ENCODE data around the gene PSMB4. TPM values are rescaled to one million over a fixed set of nuclear protein-coding genes. Genes with fewer than 3 reads are reported as not detected.

The PSMB4 gene
- total RNA-seq, 1 experiment from 2014 or later: 413 TPM

DNA sequence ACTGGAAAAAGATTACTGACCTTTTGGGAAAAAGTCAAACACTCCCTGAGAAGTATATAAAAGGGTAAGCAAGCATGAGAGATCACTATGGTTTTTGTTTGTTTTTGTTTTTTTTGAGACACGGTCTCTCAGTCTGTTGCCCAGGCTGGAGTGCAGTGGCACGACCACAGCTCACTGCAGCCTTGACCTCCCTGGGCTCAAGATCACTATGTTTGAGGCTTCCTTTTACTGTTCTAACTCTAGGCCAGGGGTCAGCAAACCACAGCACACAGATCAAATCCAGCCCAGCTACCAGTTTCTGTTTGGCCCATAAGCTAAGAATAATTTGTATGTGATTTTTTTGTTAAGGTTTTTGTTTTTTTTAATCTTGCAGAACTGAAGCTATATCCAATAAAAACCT is 25.7 kb downstream of the PSMB4 start:
- no peak overlapping the region for H2AFZ ChIP-seq (ENCODE audit: low read length)
- Mint-ChIP-seq H3K27me3 (ENCODE audit: low read depth) (no peaks in the 10 kb centered on the region), H3K9me3 (no peaks in the 10 kb centered on the region), H3K4me3 (no peak overlapping the region), H3K36me3 (ENCODE audit: insufficient read depth in 1 of 3, low read depth in 3 of 3) (peaks cover 45 to 96% (median 85%) of the 10 kb centered on the region in 3 experiments; a peak in 6 of 7 replicates), H3K27ac (peak overlapping the region in 1 of 3 experiments; percentile 65; a peak in 1 of 7 replicates), H3K4me1 (no peaks in the 10 kb centered on the region)
- no peak overlapping the region for H3K27ac ChIP-seq (ENCODE audit: insufficient read length, low read depth, low read length)
- H3K56ac ChIP-seq (ENCODE audit: insufficient read length, low read depth, low read length): no peak overlapping the region
- no peak overlapping the region for H3K23ac ChIP-seq (ENCODE audit: insufficient read length, low read depth, low read length)
- H2BK20ac ChIP-seq (ENCODE audit: low read depth, low read length, poor library complexity, severe bottlenecking): no peak overlapping the region
- H2BK5ac ChIP-seq (ENCODE audit: insufficient read length, low read length): no peak overlapping the region
- H3K79me1 ChIP-seq (ENCODE audit: insufficient read depth, low read depth, low read length, poor library complexity, severe bottlenecking): no peaks in the 10 kb centered on the region
- no peak overlapping the region for H4K8ac ChIP-seq (replicated peaks; ENCODE audit: insufficient read length, low read depth, low read length)
- H3K23me2 ChIP-seq (ENCODE audit: insufficient read length, low read depth, low read length, poor library complexity, severe bottlenecking): no peaks in the 10 kb centered on the region
- H3K9me3 ChIP-seq (ENCODE audit: control insufficient read depth, low read depth, low read length): no peaks in the 10 kb centered on the region
- no peak overlapping the region for H2AK5ac ChIP-seq (ENCODE audit: insufficient read length, low read length)
- DNase-seq: no peak
- no peak overlapping the region for H2BK15ac ChIP-seq (ENCODE audit: low read depth, low read length)
- H3K79me2 ChIP-seq (ENCODE audit: insufficient read depth, low read length): no peaks in the 10 kb centered on the region
- no CpG with 5 or more reads among the region's 2 CpGs for WGBS (ENCODE audit: extremely low coverage, insufficient read length, low lambda C conversion rate)
- no peak overlapping the region for H2BK120ac ChIP-seq (ENCODE audit: low read depth, low read length, poor library complexity, severe bottlenecking)
- no peak overlapping the region for H4K91ac ChIP-seq (ENCODE audit: insufficient read length, low read depth, low read length)
- no peaks in the 10 kb centered on the region for H3K4me1 ChIP-seq (ENCODE audit: insufficient read depth, low read length)
- no peaks in the 10 kb centered on the region for H3K27me3 ChIP-seq (ENCODE audit: insufficient read depth, low read length)
- H3K9ac ChIP-seq (ENCODE audit: extremely low read depth, insufficient read length, low read length): no peak overlapping the region
- TF ChIP-seq, protein P1, sequence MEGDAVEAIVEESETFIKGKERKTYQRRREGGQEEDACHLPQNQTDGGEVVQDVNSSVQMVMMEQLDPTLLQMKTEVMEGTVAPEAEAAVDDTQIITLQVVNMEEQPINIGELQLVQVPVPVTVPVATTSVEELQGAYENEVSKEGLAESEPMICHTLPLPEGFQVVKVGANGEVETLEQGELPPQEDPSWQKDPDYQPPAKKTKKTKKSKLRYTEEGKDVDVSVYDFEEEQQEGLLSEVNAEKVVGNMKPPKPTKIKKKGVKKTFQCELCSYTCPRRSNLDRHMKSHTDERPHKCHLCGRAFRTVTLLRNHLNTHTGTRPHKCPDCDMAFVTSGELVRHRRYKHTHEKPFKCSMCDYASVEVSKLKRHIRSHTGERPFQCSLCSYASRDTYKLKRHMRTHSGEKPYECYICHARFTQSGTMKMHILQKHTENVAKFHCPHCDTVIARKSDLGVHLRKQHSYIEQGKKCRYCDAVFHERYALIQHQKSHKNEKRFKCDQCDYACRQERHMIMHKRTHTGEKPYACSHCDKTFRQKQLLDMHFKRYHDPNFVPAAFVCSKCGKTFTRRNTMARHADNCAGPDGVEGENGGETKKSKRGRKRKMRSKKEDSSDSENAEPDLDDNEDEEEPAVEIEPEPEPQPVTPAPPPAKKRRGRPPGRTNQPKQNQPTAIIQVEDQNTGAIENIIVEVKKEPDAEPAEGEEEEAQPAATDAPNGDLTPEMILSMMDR (conservative IDR thresholded peaks at IDR 0.05): no peak
- no peak overlapping the region for H4K5ac ChIP-seq (ENCODE audit: insufficient read length, low read depth, low read length)
- H2BK12ac ChIP-seq (ENCODE audit: insufficient read length, low read depth, low read length): no peak overlapping the region
- no peak overlapping the region for H3T11ph ChIP-seq (ENCODE audit: low read length)
- no peak overlapping the region for H3K18ac ChIP-seq (ENCODE audit: insufficient read length, low read depth, low read length)
- no peaks in the 10 kb centered on the region for H4K20me1 ChIP-seq (ENCODE audit: control insufficient read depth, insufficient read depth, insufficient read length)
- H3K4ac ChIP-seq (ENCODE audit: low read depth, low read length): no peak overlapping the region
- no peak overlapping the region for H3K14ac ChIP-seq (ENCODE audit: insufficient read depth, low read length)
- no peak overlapping the region for H3K4me2 ChIP-seq (ENCODE audit: insufficient read depth, insufficient read length, low read length)
